ENCODE data around the gene WHAMM. TPM values are rescaled to one million over a fixed set of nuclear protein-coding genes. Genes with fewer than 3 reads are reported as not detected.
"Not testable (repeated sequence)": the region's sequence is repeated elsewhere in the genome, so short reads cannot be mapped to it uniquely, and the experiment has no call there.

Gene WHAMM
- polyA plus RNA-seq, 1 donor: 10.8 TPM

DNA sequence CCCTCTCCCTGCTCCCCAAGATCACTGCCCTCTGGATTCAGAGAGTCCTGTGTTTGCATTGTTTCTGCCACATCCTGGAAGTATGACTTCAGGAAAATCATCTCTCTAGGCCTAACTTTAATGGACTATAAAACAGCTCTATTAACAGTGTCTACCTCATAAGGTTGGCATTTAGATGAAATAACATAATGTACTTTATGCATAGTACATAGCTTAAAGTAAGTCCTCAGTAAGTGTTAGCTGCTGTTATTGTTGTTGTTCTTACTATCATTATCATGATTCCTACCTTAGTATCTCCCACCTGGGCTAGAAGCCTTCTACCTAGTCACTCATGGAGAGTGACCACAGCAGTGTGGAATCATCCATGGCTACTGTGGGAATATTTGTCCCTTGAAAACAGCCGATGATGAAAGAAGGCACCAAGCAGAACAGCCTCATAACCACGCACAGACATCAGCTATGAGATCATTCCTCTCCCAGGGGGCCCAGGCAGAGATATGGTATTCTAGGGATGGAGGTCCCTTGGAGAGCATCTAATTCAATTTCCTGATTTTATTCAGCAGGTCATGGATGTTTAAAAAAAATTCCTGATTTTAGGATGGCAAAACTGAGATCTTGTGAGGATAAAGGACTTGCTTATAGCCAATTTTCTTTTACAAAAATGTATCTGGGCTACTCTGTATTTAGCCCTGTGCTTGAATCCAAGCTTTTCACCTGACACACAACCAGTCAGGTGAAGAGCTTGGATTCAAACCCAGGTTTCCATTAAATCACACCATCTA lies 5.4 kb upstream of the WHAMM start:
- no peak for DNase-seq

DNA sequence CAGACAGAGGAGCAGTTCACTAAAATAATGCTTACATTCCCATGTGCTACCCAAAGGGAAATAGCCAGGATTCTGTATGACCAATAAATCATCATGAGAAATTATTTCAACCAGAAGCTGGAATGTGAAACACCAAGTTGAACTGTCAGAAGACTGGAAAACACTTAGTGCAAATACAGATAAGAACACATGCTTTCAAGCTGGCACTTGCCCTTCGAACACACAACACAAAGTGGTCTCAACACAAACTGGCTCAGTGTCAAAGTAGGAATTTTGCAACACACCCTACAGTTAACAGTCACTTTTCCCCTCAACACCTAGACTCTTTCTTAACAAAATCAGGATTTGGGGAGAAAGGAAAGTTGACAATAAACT lies 4.9 kb upstream of the WHAMM start:
- DNase-seq: no peak

DNA sequence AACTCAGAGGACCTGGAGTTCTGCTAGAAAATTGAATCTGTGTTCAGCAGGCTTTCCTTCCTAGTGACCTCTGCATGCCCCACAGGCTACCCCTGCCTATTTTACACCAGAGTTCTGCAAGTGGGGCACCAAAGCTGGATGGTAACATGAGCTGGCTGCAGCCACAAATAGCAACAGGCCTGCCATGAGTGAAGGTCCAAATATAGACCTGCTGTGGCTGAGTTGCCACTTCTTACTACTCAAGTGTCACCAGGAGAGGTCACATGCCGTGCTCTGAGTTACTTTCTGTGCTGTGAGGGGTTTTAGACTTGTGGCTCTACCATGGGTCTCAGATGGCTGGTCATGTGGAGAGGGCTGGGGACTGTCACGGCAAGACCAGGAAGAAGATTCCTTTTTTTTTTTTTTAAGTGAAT lies 3.4 kb upstream of the WHAMM start, which contains the start of gene FSD2:
Gene FSD2, minus strand, starts transcription at position 76 of the 413 bp plus-strand sequence. CDS start 18,679 bp downstream, outside the sequence.
- peak; percentile 13 for DNase-seq

- no peak for DNase-seq
These were observed 1.4 kb upstream of the WHAMM start for GRCh38 chr15:82807920-82808633.

DNA sequence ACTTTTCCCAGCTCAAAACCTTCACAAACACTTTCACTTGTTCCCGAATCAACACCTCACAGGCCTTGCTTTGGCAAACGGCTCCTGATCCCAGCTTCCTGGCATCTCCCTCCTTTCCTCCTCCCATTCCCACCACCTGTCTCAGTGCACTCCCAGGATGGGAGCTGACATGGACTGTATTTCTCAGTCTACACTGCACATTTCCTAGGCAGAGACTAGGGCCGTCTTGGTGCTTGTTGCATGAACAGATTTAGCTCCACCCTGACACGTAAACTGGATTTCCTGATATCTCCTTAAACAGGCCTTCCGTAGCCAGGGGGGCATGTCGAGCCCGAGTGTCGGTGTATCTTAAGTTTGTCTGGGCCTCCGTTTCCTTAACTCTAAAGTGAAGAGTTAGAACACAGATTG lies 790 bp upstream of the WHAMM start:
- no peak for DNase-seq

- peak; percentile 35 for DNase-seq
These were observed 847 bp downstream of the WHAMM start for GRCh38 chr15:82810061-82810889.

DNA sequence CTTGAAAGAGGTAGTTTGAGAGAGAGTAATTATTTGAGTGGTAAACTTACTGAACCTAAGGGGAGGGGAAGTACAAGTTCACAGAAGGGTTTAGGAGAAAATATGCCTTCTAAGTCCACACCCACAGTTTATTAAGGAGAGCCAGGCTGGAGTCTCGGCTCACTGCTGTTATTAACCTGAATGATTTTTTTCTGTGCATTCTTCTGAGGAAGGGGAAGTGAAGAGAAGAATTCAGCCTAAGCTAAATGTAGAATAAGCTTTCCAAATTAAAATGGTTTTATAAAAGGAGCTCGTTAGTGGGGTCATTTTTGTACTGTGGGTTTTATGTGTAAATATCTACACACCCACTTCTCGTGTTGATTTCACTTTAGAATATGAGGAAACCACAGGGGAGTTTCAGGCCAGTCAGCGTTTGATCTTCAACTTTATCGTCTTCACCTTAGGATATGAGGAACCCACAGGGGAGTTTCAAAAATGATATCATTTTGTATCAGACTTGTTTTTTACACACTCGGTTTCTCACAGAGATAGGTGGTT lies 1.5 kb downstream of the WHAMM start:
- no peak for DNase-seq

- no peak for DNase-seq
These were observed 3.6 kb downstream of the WHAMM start for GRCh38 chr15:82812994-82813393.

GRCh38 chr15:82820128-82820527 lies 10.7 kb downstream of the WHAMM start:
- no peak for DNase-seq

DNA sequence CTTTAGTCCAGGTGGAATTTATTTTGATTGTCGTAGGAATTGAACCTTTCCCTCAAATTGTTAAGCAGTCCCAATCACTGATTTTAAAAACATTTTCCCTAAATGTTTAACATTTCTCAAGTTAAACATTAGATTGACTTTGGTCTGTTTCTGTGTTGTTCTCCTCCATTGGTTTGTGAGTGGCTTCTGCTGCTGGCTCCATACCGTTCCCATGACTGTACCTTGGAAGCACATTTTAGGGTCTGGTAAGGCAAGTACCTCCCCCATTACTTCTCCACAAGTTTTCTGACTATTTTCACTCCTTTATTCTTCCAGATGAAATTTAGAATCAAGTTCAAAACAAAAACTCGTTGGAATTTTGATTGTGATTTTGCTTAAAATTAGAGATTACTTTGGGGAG lies 12.0 kb downstream of the WHAMM start:
- not testable (repeated sequence) for DNase-seq

- DNase-seq: not testable (repeated sequence)
These were observed 12.4 kb downstream of the WHAMM start for GRCh38 chr15:82821851-82822250.

DNA sequence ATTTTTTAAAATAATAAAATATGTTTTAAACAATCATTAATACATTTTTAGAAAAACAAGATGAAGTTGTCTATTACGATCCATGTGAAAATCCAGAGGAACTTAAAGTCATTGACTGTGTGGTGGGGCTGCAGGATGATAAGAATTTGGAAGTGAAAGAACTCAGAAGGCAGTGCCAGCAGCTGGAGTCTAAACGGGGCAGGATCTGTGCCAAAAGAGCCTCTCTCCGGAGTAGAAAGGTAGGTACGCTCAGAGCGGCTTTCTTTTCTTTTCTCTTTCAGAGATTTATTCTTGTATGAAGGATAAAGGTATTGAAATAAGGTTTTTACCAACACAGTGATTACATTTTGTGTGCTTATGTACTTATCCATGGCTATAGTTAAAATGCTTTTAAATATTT lies 13.6 kb downstream of the WHAMM start:
- DNase-seq: no peak

GRCh38 chr15:82828075-82828474 lies 18.6 kb downstream of the WHAMM start:
- no peak for DNase-seq

DNA sequence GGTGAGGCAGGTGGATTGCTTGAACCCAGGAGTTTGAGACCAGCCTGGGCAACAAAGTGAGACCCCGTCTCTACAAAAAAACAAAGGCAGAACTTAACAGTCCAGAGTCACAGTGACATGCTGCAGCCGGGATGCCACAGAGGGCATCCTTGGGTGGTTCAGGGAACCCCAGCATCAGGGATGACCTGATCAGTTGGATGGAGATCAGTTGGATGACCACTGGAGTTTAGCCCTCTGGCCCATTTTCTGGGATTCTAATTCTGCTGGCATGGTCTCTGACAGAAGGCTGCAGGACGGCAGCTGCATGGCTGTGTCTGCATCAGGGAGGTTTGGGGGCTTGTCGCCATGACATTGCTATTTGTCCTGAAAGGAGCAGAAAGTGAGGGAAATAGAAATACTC lies 19.8 kb downstream of the WHAMM start:
- no peak for DNase-seq

GRCh38 chr15:82830427-82831173 lies 21.2 kb downstream of the WHAMM start:
- no peak for DNase-seq

- no peak for DNase-seq
These were observed 22.6 kb downstream of the WHAMM start for GRCh38 chr15:82831894-82832600.

- DNase-seq: no peak
These were observed 23.4 kb downstream of the WHAMM start for GRCh38 chr15:82832601-82833361.

GRCh38 chr15:82833362-82833682 lies 23.9 kb downstream of the WHAMM start:
- DNase-seq: no peak

DNA sequence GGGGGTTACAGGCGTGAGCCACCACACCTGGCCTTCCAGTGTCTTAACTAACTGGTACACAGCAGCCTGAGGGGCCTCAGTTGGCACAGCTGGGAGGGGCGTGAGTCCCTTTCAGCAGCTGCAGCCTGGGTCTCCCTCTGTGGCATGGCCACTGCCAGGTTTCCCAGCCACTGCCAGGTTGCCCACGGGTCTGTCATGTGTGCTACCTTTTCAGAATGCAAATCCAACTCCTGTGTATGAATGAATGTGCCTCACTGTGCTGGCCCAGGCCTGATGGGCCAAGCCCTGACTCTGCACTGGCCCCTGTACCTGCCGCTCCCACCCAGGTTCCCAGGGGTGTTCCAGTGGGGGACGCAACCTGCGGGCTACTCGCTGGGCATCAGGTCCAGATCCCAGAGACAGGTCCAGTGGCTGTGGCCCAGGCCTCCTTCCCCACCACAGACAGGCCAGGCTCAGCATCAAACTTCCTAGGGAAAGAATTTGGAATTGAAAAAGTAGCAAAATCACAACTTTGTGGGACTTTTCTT lies 26.0 kb downstream of the WHAMM start:
- no peak for DNase-seq

DNA sequence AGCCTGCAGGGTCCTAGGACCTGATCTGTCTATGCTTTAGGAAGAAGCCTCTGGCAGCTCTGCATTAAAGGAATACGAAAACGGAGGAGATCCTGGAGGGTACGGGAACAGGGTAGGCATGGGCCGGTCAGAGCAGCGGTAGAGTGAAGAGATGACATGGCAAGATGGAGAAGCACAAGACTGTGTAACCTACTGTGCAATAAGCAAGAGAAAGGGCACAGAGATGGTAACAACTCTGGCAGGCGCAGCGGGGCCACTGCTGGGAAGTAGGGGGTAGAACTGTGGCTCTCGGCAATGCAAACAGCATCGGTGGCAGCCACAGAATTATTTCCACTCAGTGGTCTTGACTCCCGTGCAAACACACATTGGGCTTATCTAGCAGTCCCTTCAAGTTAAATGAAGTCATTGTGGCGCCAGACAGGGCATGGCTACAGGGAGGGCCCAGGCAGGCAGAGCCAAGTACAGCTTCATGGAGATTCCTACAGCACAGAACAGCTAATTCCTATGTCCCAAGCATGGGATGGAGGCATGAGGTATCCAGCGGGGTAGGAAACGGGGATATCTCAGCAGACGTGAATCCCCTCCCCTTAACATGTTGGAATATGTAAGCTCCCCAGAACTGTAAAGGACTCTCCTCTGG lies 28.8 kb downstream of the WHAMM start:
- no peak for DNase-seq
